ENCODE data around the gene RAB20.

- TF ChIP-seq CTCF (IDR thresholded peaks at IDR 0.05; ENCODE audit: low read depth, low read length, missing input control) (no peak), YY1 (IDR thresholded peaks at IDR 0.05) (no peak)
- TF ChIP-seq, protein P1, sequence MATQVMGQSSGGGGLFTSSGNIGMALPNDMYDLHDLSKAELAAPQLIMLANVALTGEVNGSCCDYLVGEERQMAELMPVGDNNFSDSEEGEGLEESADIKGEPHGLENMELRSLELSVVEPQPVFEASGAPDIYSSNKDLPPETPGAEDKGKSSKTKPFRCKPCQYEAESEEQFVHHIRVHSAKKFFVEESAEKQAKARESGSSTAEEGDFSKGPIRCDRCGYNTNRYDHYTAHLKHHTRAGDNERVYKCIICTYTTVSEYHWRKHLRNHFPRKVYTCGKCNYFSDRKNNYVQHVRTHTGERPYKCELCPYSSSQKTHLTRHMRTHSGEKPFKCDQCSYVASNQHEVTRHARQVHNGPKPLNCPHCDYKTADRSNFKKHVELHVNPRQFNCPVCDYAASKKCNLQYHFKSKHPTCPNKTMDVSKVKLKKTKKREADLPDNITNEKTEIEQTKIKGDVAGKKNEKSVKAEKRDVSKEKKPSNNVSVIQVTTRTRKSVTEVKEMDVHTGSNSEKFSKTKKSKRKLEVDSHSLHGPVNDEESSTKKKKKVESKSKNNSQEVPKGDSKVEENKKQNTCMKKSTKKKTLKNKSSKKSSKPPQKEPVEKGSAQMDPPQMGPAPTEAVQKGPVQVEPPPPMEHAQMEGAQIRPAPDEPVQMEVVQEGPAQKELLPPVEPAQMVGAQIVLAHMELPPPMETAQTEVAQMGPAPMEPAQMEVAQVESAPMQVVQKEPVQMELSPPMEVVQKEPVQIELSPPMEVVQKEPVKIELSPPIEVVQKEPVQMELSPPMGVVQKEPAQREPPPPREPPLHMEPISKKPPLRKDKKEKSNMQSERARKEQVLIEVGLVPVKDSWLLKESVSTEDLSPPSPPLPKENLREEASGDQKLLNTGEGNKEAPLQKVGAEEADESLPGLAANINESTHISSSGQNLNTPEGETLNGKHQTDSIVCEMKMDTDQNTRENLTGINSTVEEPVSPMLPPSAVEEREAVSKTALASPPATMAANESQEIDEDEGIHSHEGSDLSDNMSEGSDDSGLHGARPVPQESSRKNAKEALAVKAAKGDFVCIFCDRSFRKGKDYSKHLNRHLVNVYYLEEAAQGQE (IDR thresholded peaks at IDR 0.05): no peak
Observed at GRCh38 chr13:110516500-110516899, 45.0 kb downstream of the RAB20 start.

Data from liver (tissue), 2 donors.